HCT116 (cell line): ENCODE data around the gene ANKRD6. TPM values are rescaled to one million over a fixed set of nuclear protein-coding genes. Genes with fewer than 3 reads are reported as not detected.

Source experiments
- ATAC-seq: fragments of 200-7000 bp; cut with Tn5 transposase; 2 replicates; pipeline ENCODE4 v1.9.1; 2020; ENCODE audit warnings: mild to moderate bottlenecking, moderate library complexity
- BruUV-seq: library from RNA; stranded (reverse); fragments of 400-500 nt; replicated peaks from 2 replicates; lab custom pipeline; 2021; lab: Mats Ljungman, UMichigan
- CTCF ChIA-PET: fragments of 300-600 bp; sonication (Branson Sonifier 250); formaldehyde crosslinking; loops from one replicate; lab custom pipeline; 2021; ENCODE audit warnings: antibody characterized with exemption; lab: Charles Lee
- POLR2A ChIA-PET: fragments of 300-600, 350-600 bp; sonication (Branson Sonifier 250); formaldehyde crosslinking; loops from one replicate; lab custom pipeline; 2021; ENCODE audit warnings: antibody characterized with exemption; lab: Charles Lee
- RAD21 ChIA-PET, 2 experiments: fragments of 300-600 bp; sonication (Branson Sonifier 250); formaldehyde crosslinking; loops; one replicate each; lab custom pipeline; 2023; ENCODE audit warnings: low total read pairs in 2 of 2; ENCODE audit not compliant: uncharacterized antibody in 2 of 2, unreplicated experiment in 2 of 2, low non-redundant PET in 1 of 2; lab: Charles Lee
- DNase-seq: peaks from one replicate; pipeline ENCODE4 v3.0.0-alpha.2; 2010; ENCODE audit warnings: low read depth, low spot score
- H2AFZ ChIP-seq: fragments of 200-600 bp; shearing (Covaris generic), sonication (generic); 2 replicates; pipeline ENCODE4 v1.6.1; 2017; ENCODE audit warnings: low read depth, mixed run types, mixed read lengths, antibody characterized with exemption, low read length; ENCODE audit not compliant: poor library complexity, severe bottlenecking
- H3K27ac ChIP-seq: 2 replicates; pipeline ENCODE4 v1.5.1; 2012; ENCODE audit warnings: low read depth, low read length
- H3K27me3 ChIP-seq: fragments of 200-600 bp; sonication (generic); 2 replicates; pipeline ENCODE4 v1.6.1; 2016; ENCODE audit warnings: mixed run types, low read length, mixed read lengths; ENCODE audit not compliant: insufficient read depth
- H3K36me3 ChIP-seq, 2 experiments: fragments of 200-500 bp in 1 of 2; fragments of 200-600 bp in 1 of 2; sonication (Bioruptor generic) in 1 of 2; sonication (generic) in 1 of 2; 2 replicates each; pipeline versions ENCODE4 v1.5.1 to v1.6.1; 2014 to 2016; ENCODE audit warnings: low read length in 2 of 2, inconsistent platforms in 1 of 2, mixed read lengths in 1 of 2, mixed run types in 1 of 2; ENCODE audit not compliant: insufficient read depth in 2 of 2, control insufficient read depth in 1 of 2
- H3K4me1 ChIP-seq, 2 experiments: fragments of 200-600 bp in 1 of 2; sonication (generic) in 1 of 2; 2 replicates each; pipeline versions ENCODE4 v1.5.1 to v1.6.1; 2012 to 2017; ENCODE audit warnings: low read length in 2 of 2, inconsistent platforms in 1 of 2, mild to moderate bottlenecking in 1 of 2, mixed read lengths in 1 of 2, mixed run types in 1 of 2, moderate library complexity in 1 of 2; ENCODE audit not compliant: insufficient read depth in 2 of 2, control insufficient read depth in 1 of 2
- H3K4me2 ChIP-seq: fragments of 200-600 bp; sonication (generic); 2 replicates; pipeline ENCODE4 v1.6.1; 2017; ENCODE audit warnings: mixed run types, low read length, mixed read lengths
- H3K4me3 ChIP-seq, 2 experiments: fragments of 200-600 bp in 1 of 2; sonication (generic) in 1 of 2; replicated peaks in 1 of 2; 2 replicates each; pipeline ENCODE4 v1.5.1; 2011 to 2016; ENCODE audit warnings: low read length in 2 of 2, control low read depth in 1 of 2, low read depth in 1 of 2, mild to moderate bottlenecking in 1 of 2, mixed read lengths in 1 of 2, mixed run types in 1 of 2
- H3K79me2 ChIP-seq: fragments of 200-600 bp; sonication (generic); 2 replicates; pipeline ENCODE4 v1.6.1; 2017; ENCODE audit warnings: mild to moderate bottlenecking, mixed run types, low read length, moderate library complexity, mixed read lengths; ENCODE audit not compliant: insufficient read depth
- H3K9ac ChIP-seq: fragments of 200-600 bp; sonication (generic); 2 replicates; pipeline ENCODE4 v1.6.1; 2016; ENCODE audit warnings: low read length, mixed read lengths
- H3K9me2 ChIP-seq: fragments of 200-600 bp; sonication (generic), shearing (Covaris generic); 2 replicates; pipeline ENCODE4 v1.6.1; 2017; ENCODE audit warnings: mixed run types, mild to moderate bottlenecking, moderate library complexity; ENCODE audit not compliant: insufficient read depth
- H3K9me3 ChIP-seq, 2 experiments: fragments of 200-500 bp in 1 of 2; fragments of 200-600 bp in 1 of 2; sonication (Bioruptor generic) in 1 of 2; sonication (generic) in 1 of 2; 2 replicates each; pipeline ENCODE4 v1.6.1; 2014 to 2017; ENCODE audit warnings: low read length in 2 of 2, mixed read lengths in 2 of 2, inconsistent platforms in 1 of 2, low read depth in 1 of 2, mild to moderate bottlenecking in 1 of 2, mixed run types in 1 of 2, moderate library complexity in 1 of 2; ENCODE audit not compliant: control insufficient read depth in 1 of 2, insufficient read depth in 1 of 2
- H4K20me1 ChIP-seq: fragments of 200-600 bp; sonication (generic), shearing (Covaris generic); 2 replicates; pipeline ENCODE4 v1.6.1; 2017; ENCODE audit warnings: mixed run types, mild to moderate bottlenecking, moderate library complexity; ENCODE audit not compliant: insufficient read depth
- CBX3 ChIP-seq: IDR thresholded peaks from 2 replicates; pipeline ENCODE4 v1.6.1; 2012; ENCODE audit warnings: low read depth
- CEBPB ChIP-seq: IDR thresholded peaks from 2 replicates; pipeline ENCODE4 v1.6.1; 2012; ENCODE audit warnings: low read depth
- EGR1 ChIP-seq: IDR thresholded peaks from 2 replicates; pipeline ENCODE4 v1.6.1; 2012; ENCODE audit warnings: low read depth
- ELF1 ChIP-seq: IDR thresholded peaks from 2 replicates; pipeline ENCODE4 v1.6.1; 2012; ENCODE audit warnings: low read depth, borderline replicate concordance
- EZH2 ChIP-seq: fragments of 200-600 bp; sonication (generic); IDR thresholded peaks from 2 replicates; pipeline ENCODE4 v1.6.1; 2017; ENCODE audit warnings: antibody characterized with exemption, mixed run types
- EZH2phosphoT487 ChIP-seq: fragments of 200-600 bp; IDR thresholded peaks from 2 replicates; pipeline ENCODE4 v1.6.1; 2018; ENCODE audit warnings: antibody characterized with exemption, borderline replicate concordance
- FOSL1 ChIP-seq: IDR thresholded peaks from 2 replicates; pipeline ENCODE4 v1.6.1; 2012; ENCODE audit warnings: low read depth
- JUND ChIP-seq: IDR thresholded peaks from 2 replicates; pipeline ENCODE4 v1.6.1; 2012
- MAX ChIP-seq: IDR thresholded peaks from 2 replicates; pipeline ENCODE4 v1.6.1; 2012
- POLR2A ChIP-seq: IDR thresholded peaks from 2 replicates; pipeline ENCODE4 v1.7.0; 2011; ENCODE audit warnings: borderline replicate concordance; ENCODE audit not compliant: insufficient read depth, insufficient read length; ENCODE audit errors: extremely low read depth
- SIN3A ChIP-seq: IDR thresholded peaks from 2 replicates; pipeline ENCODE4 v1.6.1; 2012; ENCODE audit warnings: low read depth
- SRF ChIP-seq: IDR thresholded peaks from 2 replicates; pipeline ENCODE4 v1.6.1; 2012; ENCODE audit warnings: low read depth
- TCF7L2 ChIP-seq: IDR thresholded peaks from 2 replicates; pipeline ENCODE4 v1.7.0; 2011; ENCODE audit warnings: borderline replicate concordance, inconsistent platforms; ENCODE audit not compliant: insufficient read depth, insufficient read length; ENCODE audit errors: extremely low read depth
- ZFX ChIP-seq: fragments of 450-650 bp; IDR thresholded peaks from 2 replicates; pipeline ENCODE4 v1.6.1; 2017
- intact Hi-C: fragments of 100-400 bp; cut with micrococcal nuclease; formaldehyde crosslinking; loops from 2 replicates; pipeline ENCODE4 v1.10.0; 2022
- total RNA-seq: library from RNA; stranded (reverse); gene quantifications from one replicate; pipeline ENCODE4 v1.2.1, GENCODE V29; 2021; ENCODE audit not compliant: unreplicated experiment

Gene ANKRD6
- total RNA-seq, 1 experiment from 2014 or later, result 9.9 TPM

- H3K27ac ChIP-seq, result no peak overlapping the region
- H3K9me3 ChIP-seq, result no peaks in the 10 kb centered on the region
- RAD21 ChIA-PET, result no interaction called here
- no peaks in the 10 kb centered on the region for H4K20me1 ChIP-seq
- H3K9ac ChIP-seq, result no peak overlapping the region
- no peak for TF ChIP-seq EGR1
- TF ChIP-seq ZFX, result no peak
- no peak for TF ChIP-seq JUND
- TF ChIP-seq FOSL1, result no peak
- TF ChIP-seq TCF7L2, result no peak
- no peak for TF ChIP-seq ELF1
- TF ChIP-seq SIN3A, result no peak
- TF ChIP-seq SRF, result no peak
- TF ChIP-seq POLR2A, result no peak
- no peak for TF ChIP-seq EZH2phosphoT487
- TF ChIP-seq MAX, result no peak
- TF ChIP-seq, all 23 proteins: peak for 0
- no peak overlapping the region for H3K4me2 ChIP-seq
- no peaks in the 10 kb centered on the region for H3K9me2 ChIP-seq
- H3K4me1 ChIP-seq, result no peaks in the 10 kb centered on the region
- no TSS peak for BruUV-seq
- H3K36me3 ChIP-seq, result no peaks in the 10 kb centered on the region
- DNase-seq, result no peak
- intact Hi-C loops, result no loop called here
- H2AFZ ChIP-seq, result no peak overlapping the region
- H3K27me3 ChIP-seq, result no peaks in the 10 kb centered on the region
- no peaks in the 10 kb centered on the region for H3K79me2 ChIP-seq
- ChIA-PET POLR2A (no interaction called here), CTCF (no interaction called here)
- H3K4me3 ChIP-seq, result no peak overlapping the region
- ATAC-seq, result no peak
Measured at GRCh38 chr6:89596056-89596455, 163.1 kb downstream of the ANKRD6 start.

GRCh38 chr6:89596484-89596883 lies 163.5 kb downstream of the ANKRD6 start:
- H3K36me3 ChIP-seq, result no peaks in the 10 kb centered on the region
- no peak for TF ChIP-seq ZFX
- TF ChIP-seq CBX3, result no peak
- TF ChIP-seq EZH2, result no peak
- no peak for TF ChIP-seq CEBPB
- TF ChIP-seq POLR2A, result no peak
- TF ChIP-seq SIN3A, result no peak
- TF ChIP-seq FOSL1, result no peak
- TF ChIP-seq EGR1, result no peak
- ChIA-PET RAD21 (no interaction called here), POLR2A (no interaction called here), CTCF (no interaction called here)
- no peak overlapping the region for H3K4me3 ChIP-seq
- no peaks in the 10 kb centered on the region for H3K79me2 ChIP-seq
- H3K4me1 ChIP-seq, result no peaks in the 10 kb centered on the region
- H3K4me2 ChIP-seq, result no peak overlapping the region
- BruUV-seq, result no TSS peak
- intact Hi-C loops, result no loop called here
- no peaks in the 10 kb centered on the region for H3K27me3 ChIP-seq
- ATAC-seq (peak; percentile 63), DNase-seq (no peak)
- no peak overlapping the region for H3K27ac ChIP-seq
- no peak overlapping the region for H3K9ac ChIP-seq
- H2AFZ ChIP-seq, result no peak overlapping the region
- H4K20me1 ChIP-seq, result no peaks in the 10 kb centered on the region
- H3K9me2 ChIP-seq, result no peaks in the 10 kb centered on the region
- H3K9me3 ChIP-seq, result no peaks in the 10 kb centered on the region
